LNCaP clone FGC (cell line): Measurements from ENCODE around the gene BAK1.

Experiments used
- DNase-seq: peaks from one replicate; pipeline ENCODE4 v3.0.0-alpha.2; 2011; ENCODE audit warnings: low read depth
- H3K4me3 ChIP-seq: 2 replicates; pipeline ENCODE4 v1.5.1; 2011; ENCODE audit warnings: mild to moderate bottlenecking, low read depth, low read length, control low read depth
- CTCF ChIP-seq: IDR thresholded peaks from 2 replicates; pipeline ENCODE4 v1.5.1; 2012; ENCODE audit warnings: mild to moderate bottlenecking; ENCODE audit not compliant: control insufficient read depth, insufficient read depth; ENCODE audit errors: extremely low read depth

The BAK1 gene

GRCh38 chr6:33585403-33586107 is 5.5 kb upstream of the BAK1 start:
- DNase-seq = no peak
- no peak overlapping the region for H3K4me3 ChIP-seq
- peak; percentile 83 for TF ChIP-seq CTCF

DNA sequence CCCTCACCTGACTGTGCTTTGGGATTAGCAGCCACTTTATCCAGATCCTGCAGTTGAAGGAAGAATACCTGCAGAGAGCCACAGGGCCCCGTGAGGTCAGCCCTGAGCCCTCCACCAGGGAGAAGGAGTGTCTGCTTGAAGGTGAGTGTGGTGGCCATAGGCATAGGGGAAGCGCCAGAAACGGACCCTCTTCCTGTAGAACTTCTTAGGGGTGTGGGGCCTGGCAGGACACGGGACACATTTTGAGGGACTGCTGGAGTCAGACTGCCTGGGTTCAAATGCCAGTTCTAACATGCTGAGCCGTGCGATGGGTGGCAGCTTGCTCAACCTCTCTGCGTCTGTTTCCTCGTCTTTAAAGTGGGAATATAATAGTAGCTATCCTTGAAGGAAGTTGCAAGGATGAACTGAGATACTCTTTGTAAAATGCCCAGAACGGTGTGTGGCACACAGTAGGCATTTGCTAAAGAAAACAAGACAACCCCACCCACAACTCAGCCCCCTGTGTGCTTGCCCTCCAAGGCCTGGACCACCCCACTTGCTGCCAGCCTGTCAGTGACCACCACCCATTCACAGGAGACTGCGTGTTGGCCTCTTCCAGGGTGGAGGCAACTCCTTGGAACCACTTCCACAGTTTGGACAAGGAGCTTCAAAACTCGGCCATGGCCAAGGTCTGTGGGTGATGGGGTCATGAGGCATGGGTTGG is 4.8 kb upstream of the BAK1 start:
- DNase-seq = no peak
- TF ChIP-seq CTCF = no peak
- H3K4me3 ChIP-seq = no peak overlapping the region

DNA sequence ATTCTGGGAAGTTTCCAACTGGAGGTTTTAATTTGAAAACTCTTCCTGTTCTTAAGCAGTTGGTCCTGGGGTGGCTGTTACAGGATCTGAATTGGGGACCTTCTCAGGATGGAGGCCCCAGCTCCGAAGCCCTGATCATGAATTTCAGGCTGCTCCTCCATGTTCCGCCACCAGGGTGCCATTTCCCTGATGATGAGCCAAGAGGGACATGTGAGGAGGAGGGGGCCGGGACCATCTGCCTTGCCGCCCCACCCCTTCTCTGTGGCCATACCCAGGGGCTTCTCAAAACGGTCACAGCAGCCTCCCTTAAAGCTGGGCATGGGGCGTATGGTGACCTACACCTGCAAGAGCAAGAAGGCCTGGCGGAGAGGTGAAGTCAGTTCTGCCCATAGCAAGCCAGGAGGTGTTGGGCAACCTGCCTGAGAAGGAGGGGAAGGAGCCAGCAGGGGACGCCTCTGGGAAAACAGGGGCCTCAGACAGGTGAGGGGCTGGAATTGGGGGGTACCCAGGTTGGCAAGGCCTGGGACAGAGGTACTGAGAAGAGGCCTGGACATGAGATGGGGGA is 3.6 kb upstream of the BAK1 start:
- H3K4me3 ChIP-seq = no peak overlapping the region
- TF ChIP-seq CTCF = peak; percentile 27; the same call in 1 of the 2 replicates
- DNase-seq = no peak

DNA sequence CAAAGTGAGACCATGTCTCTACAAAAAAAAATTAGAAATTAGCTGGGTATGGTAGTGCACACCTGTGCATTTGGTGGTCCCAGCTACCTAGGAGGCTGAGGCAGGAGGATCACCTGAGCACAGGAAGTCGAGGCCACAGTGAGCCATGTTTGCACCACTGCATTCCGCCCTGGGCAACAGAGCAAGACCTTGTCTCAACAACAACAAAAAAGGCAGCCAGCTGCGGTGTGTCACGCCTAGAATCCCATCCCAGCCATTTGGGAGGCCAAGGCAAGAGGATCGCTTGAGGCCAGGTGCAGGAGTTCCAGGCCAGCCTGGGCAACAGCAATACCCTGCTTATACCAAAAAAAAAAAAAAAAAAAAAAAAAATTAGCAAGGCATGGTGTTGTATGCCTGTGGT is 1.1 kb upstream of the BAK1 start:
- no peak for DNase-seq
- H3K4me3 ChIP-seq = no peak overlapping the region
- no peak for TF ChIP-seq CTCF

- peak overlapping the region; percentile 85 for H3K4me3 ChIP-seq
- TF ChIP-seq CTCF = no peak
- DNase-seq = no peak
Measured at GRCh38 chr6:33578588-33579011, 1.5 kb downstream of the BAK1 start.

DNA sequence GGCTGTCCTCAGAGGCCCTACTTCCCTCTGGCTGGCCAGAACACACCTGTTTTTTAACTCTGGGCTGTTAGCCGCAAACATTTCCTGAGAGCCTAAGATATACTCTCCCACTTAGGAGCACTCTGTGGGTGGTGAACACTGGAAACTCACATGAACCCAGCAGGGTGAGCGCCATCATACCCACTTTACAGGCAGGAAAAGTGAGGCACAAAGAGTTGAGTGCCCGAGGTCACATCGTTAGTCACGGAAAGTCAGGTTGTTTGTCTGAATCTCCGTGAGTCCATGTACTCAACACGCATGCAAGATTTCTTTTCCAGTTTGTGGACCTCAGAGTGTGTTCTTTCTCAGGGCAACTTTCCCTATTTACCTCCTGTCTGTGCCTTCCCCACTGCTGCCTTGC is 1.9 kb downstream of the BAK1 start:
- DNase-seq = no peak
- no peak overlapping the region; the same call in 1 of the 2 replicates for H3K4me3 ChIP-seq
- no peak for TF ChIP-seq CTCF
